ENCODE results near the gene FOCAD.

FOCAD gene

GRCh38 chr9:20995616-20996015, 311.6 kb downstream of the FOCAD start:
- DNase-seq (ENCODE audit: extremely low read depth, low read depth) = no peak
- no peak for TF ChIP-seq CTCF (IDR thresholded peaks at IDR 0.05; ENCODE audit: low read depth, low read length)

- no peak for DNase-seq (ENCODE audit: extremely low read depth, low read depth)
- TF ChIP-seq CTCF (IDR thresholded peaks at IDR 0.05; ENCODE audit: low read depth, low read length) = no peak
These were observed 312.8 kb downstream of the FOCAD start for GRCh38 chr9:20996809-20997208.

GRCh38 chr9:20997503-20998076, 313.5 kb downstream of the FOCAD start:
- DNase-seq (ENCODE audit: extremely low read depth, low read depth) = no peak

GRCh38 chr9:21001581-21001980, 317.5 kb downstream of the FOCAD start:
- DNase-seq (ENCODE audit: extremely low read depth, low read depth) = no peak
- TF ChIP-seq CTCF (IDR thresholded peaks at IDR 0.05; ENCODE audit: low read depth, low read length) = no peak

More at GRCh38 chr9:20997503-20998076, 313.5 kb downstream of the FOCAD start:
- TF ChIP-seq CTCF (IDR thresholded peaks at IDR 0.05; ENCODE audit: low read depth, low read length) = no peak

- TF ChIP-seq CTCF (IDR thresholded peaks at IDR 0.05; ENCODE audit: low read depth, low read length) = no peak
- no peak for DNase-seq (ENCODE audit: extremely low read depth, low read depth)
These were observed 318.0 kb downstream of the FOCAD start for GRCh38 chr9:21002040-21002439.

GRCh38 chr9:21015129-21015815, 331.2 kb downstream of the FOCAD start:
- no peak for TF ChIP-seq CTCF (IDR thresholded peaks at IDR 0.05; ENCODE audit: low read depth, low read length)
- no peak for DNase-seq (ENCODE audit: extremely low read depth, low read depth)

- DNase-seq (ENCODE audit: extremely low read depth, low read depth) = no peak
- no peak for TF ChIP-seq CTCF (IDR thresholded peaks at IDR 0.05; ENCODE audit: low read depth, low read length)
These were observed 331.9 kb downstream of the FOCAD start for GRCh38 chr9:21015995-21016394.
